ENCODE results near the gene MGAT4A.

MGAT4A gene

DNA sequence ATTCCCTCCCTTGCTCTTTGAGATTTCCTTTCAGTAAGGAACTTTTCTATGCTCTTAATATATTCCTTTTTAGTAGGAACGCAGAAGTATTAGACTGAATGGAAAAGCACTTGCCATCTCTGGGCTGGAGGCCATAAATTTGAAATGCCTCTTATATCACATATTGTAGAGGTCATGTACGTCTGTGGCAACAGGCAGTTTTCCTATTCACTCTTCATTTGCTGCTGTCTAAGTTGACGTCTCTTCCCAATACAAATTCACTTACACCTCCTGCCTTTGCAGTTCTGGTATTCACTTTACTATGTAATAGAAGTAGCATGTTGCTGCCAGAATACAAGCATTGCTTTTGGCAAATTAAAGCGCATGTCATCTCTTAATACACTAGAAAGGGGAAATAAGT, 34.7 kb downstream of the MGAT4A start:
- Histone ChIP-seq H3K36me3 (ENCODE audit: insufficient read depth, low read length) (no peaks in the 10 kb centered on the region), H4K20me1 (ENCODE audit: insufficient read depth, low read length) (no peaks in the 10 kb centered on the region), H3F3A (ENCODE audit: insufficient read depth, low read length) (no peaks in the 10 kb centered on the region), H3K9me2 (ENCODE audit: low read depth, low read length) (no peaks in the 10 kb centered on the region), H3K4me2 (ENCODE audit: low read length) (no peak overlapping the region), H3K9me3 (ENCODE audit: low read length) (no peaks in the 10 kb centered on the region), H3K27me3 (ENCODE audit: insufficient read depth, low read length) (no peaks in the 10 kb centered on the region), H3K27ac (ENCODE audit: low read depth, low read length, poor library complexity, severe bottlenecking) (no peak overlapping the region), H3K79me2 (ENCODE audit: insufficient read depth, low read length) (no peaks in the 10 kb centered on the region), H2AFZ (ENCODE audit: low read length) (no peak overlapping the region), H3K9ac (ENCODE audit: low read length) (no peak overlapping the region), H3K4me3 (ENCODE audit: low read depth, low read length, poor library complexity, severe bottlenecking) (no peak overlapping the region), H3K4me1 (ENCODE audit: insufficient read depth, low read length, severe bottlenecking) (no peaks in the 10 kb centered on the region)
- TF ChIP-seq CTCF (IDR thresholded peaks at IDR 0.05; ENCODE audit: low read length) = no peak
- no peak for TF ChIP-seq EZH2 (IDR thresholded peaks at IDR 0.05; ENCODE audit: borderline replicate concordance, low read length)

DNA sequence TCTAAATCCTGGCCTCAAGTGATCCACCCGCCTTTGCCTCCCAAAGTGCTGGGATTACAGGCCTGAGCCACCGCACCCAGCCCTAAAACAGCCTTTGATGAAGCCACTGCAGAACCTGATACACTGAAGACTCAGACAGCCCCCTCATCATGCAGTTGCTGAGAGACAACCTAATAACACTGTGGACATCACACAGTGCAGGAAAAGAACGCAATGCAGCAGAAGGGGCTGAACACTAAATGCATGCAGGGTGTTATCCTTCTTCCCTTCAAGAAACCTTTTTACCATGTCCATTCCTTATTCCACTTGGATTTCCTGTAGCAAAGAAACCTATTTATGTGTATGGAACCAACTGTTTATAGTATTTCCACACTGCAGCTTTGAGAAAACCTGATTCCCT, 35.7 kb downstream of the MGAT4A start:
- TF ChIP-seq CTCF (IDR thresholded peaks at IDR 0.05; ENCODE audit: low read length) = no peak
- no peak for TF ChIP-seq EZH2 (IDR thresholded peaks at IDR 0.05; ENCODE audit: borderline replicate concordance, low read length)
- Histone ChIP-seq H3F3A (ENCODE audit: insufficient read depth, low read length) (no peaks in the 10 kb centered on the region), H3K9ac (ENCODE audit: low read length) (no peak overlapping the region), H3K27ac (ENCODE audit: low read depth, low read length, poor library complexity, severe bottlenecking) (no peak overlapping the region), H3K4me1 (ENCODE audit: insufficient read depth, low read length, severe bottlenecking) (no peaks in the 10 kb centered on the region), H3K27me3 (ENCODE audit: insufficient read depth, low read length) (no peaks in the 10 kb centered on the region), H3K9me2 (ENCODE audit: low read depth, low read length) (no peaks in the 10 kb centered on the region), H3K36me3 (ENCODE audit: insufficient read depth, low read length) (no peaks in the 10 kb centered on the region), H2AFZ (ENCODE audit: low read length) (no peak overlapping the region), H3K79me2 (ENCODE audit: insufficient read depth, low read length) (no peaks in the 10 kb centered on the region), H4K20me1 (ENCODE audit: insufficient read depth, low read length) (no peaks in the 10 kb centered on the region), H3K4me2 (ENCODE audit: low read length) (no peak overlapping the region), H3K9me3 (ENCODE audit: low read length) (no peaks in the 10 kb centered on the region), H3K4me3 (ENCODE audit: low read depth, low read length, poor library complexity, severe bottlenecking) (no peak overlapping the region)

DNA sequence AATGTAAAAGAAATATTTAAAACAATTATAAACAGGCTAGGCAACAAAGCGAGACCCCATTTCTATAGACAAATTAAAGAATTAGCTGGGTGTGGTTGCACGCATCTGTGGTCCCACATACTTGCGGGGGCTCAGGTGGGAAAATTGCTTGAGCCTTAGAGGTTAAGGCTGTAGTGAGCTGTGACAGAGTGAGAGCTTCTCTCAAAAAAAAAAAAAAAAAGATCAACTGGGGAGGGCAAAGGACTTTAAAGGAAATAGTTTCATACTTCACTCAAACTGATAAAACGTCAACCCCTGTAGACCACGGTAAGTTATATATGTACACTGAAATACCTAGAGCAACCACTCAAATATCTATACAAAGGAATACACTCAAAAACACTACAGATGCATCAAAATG, 37.5 kb downstream of the MGAT4A start:
- TF ChIP-seq CTCF (IDR thresholded peaks at IDR 0.05; ENCODE audit: low read length) (no peak), EZH2 (IDR thresholded peaks at IDR 0.05; ENCODE audit: borderline replicate concordance, low read length) (no peak)
- H3K9me2 ChIP-seq (ENCODE audit: low read depth, low read length) = no peaks in the 10 kb centered on the region
- no peak overlapping the region for H3K4me3 ChIP-seq (ENCODE audit: low read depth, low read length, poor library complexity, severe bottlenecking)
- H3K27me3 ChIP-seq (ENCODE audit: insufficient read depth, low read length) = no peaks in the 10 kb centered on the region
- H2AFZ ChIP-seq (ENCODE audit: low read length) = no peak overlapping the region
- H3K79me2 ChIP-seq (ENCODE audit: insufficient read depth, low read length) = no peaks in the 10 kb centered on the region
- no peak overlapping the region for H3K4me2 ChIP-seq (ENCODE audit: low read length)
- H3K36me3 ChIP-seq (ENCODE audit: insufficient read depth, low read length) = no peaks in the 10 kb centered on the region
- no peaks in the 10 kb centered on the region for H3K9me3 ChIP-seq (ENCODE audit: low read length)
- H3K4me1 ChIP-seq (ENCODE audit: insufficient read depth, low read length, severe bottlenecking) = no peaks in the 10 kb centered on the region
- no peak overlapping the region for H3K27ac ChIP-seq (ENCODE audit: low read depth, low read length, poor library complexity, severe bottlenecking)
- H3F3A ChIP-seq (ENCODE audit: insufficient read depth, low read length) = no peaks in the 10 kb centered on the region
- no peaks in the 10 kb centered on the region for H4K20me1 ChIP-seq (ENCODE audit: insufficient read depth, low read length)
- no peak overlapping the region for H3K9ac ChIP-seq (ENCODE audit: low read length)
